ENCODE results near the gene TTLL10.

DNA sequence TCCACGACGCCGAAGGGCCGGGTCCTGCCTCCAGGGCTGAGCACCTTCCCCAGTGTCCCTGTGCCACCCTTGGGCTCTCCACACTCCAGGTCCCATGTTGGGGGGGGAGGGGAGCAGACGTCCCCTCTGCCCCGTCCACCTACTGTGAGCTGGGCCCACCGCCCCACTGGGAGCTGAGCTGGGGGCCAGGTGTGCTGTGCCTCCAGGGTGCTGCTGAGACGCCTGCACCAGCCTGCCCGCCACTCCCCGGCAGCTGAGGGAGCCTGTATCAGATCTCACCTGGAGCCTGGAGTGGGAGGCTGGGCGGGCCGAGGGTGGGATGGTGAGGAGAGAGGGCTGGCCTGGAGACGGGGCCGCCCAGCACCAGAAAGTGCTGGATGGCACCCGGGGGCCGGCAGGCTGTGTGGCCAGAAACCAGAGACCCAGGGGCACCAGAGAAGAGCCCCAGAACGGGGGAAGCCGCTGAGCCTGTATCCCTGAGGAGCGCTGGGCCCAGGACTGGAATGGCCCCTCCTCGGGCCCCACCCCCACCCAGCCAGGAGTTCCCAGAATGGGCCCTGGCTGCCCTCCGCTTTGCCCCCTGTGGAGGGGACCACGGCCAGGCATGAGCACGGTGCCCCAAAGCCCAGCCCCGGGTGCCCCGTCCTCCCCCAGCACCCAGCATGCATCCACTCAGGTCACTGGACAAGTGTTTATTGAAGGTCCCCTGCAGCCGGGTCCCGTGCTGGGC, 29.3 kb downstream of the TTLL10 start:
- TF ChIP-seq ZNF274 (IDR thresholded peaks at IDR 0.05; ENCODE audit: low read depth, low read length): no peak
- no peak for TF ChIP-seq SUZ12 (IDR thresholded peaks at IDR 0.05; ENCODE audit: extremely low read depth, insufficient read depth, insufficient read length)

Data from NT2/D1 (cell line).